GM21529 (cell line): ENCODE measurements around the gene GNG2.

ENCODE experiments used
- ATAC-seq: cut with Tn5 transposase; IDR thresholded peaks from one replicate; pipeline ENCODE4 v1.9.1; 2021; ENCODE audit not compliant: unreplicated experiment

The GNG2 gene

GRCh38 chr14:51938137-51938536 is 77.7 kb downstream of the GNG2 start:
- no peak for ATAC-seq

- ATAC-seq, result no peak
Observed at GRCh38 chr14:51938821-51939220, 78.4 kb downstream of the GNG2 start.

GRCh38 chr14:51939226-51939625 is 78.8 kb downstream of the GNG2 start:
- no peak for ATAC-seq

GRCh38 chr14:51939755-51940301 is 79.4 kb downstream of the GNG2 start:
- no peak for ATAC-seq

- ATAC-seq, result no peak
Observed at GRCh38 chr14:51942971-51943370, 82.6 kb downstream of the GNG2 start.

GRCh38 chr14:51950007-51950406 is 89.6 kb downstream of the GNG2 start:
- no peak for ATAC-seq

- no peak for ATAC-seq
Observed at GRCh38 chr14:51951656-51952055, 91.2 kb downstream of the GNG2 start.

- ATAC-seq, result no peak
Observed at GRCh38 chr14:51954031-51954430, 93.6 kb downstream of the GNG2 start.

- no peak for ATAC-seq
Observed at GRCh38 chr14:51954657-51955056, 94.2 kb downstream of the GNG2 start.

- no peak for ATAC-seq
Observed at GRCh38 chr14:51957950-51958349, 97.5 kb downstream of the GNG2 start.

GRCh38 chr14:51959928-51960327 is 99.5 kb downstream of the GNG2 start:
- no peak for ATAC-seq

- no peak for ATAC-seq
Observed at GRCh38 chr14:51960866-51961265, 100.5 kb downstream of the GNG2 start.

GRCh38 chr14:51962711-51963110 is 102.3 kb downstream of the GNG2 start:
- no peak for ATAC-seq

- no peak for ATAC-seq
Observed at GRCh38 chr14:51963286-51963685, 102.9 kb downstream of the GNG2 start.

- ATAC-seq, result no peak
Observed at GRCh38 chr14:51967521-51967920, 107.1 kb downstream of the GNG2 start.

- no peak for ATAC-seq
Observed at GRCh38 chr14:51969852-51970540, 109.6 kb downstream of the GNG2 start.

- ATAC-seq, result no peak
Observed at GRCh38 chr14:51972566-51972965, 112.2 kb downstream of the GNG2 start.

GRCh38 chr14:51977075-51977474 is 116.7 kb downstream of the GNG2 start:
- no peak for ATAC-seq

- no peak for ATAC-seq
Observed at GRCh38 chr14:51978681-51979085, 118.3 kb downstream of the GNG2 start.

GRCh38 chr14:51979088-51979709 is 118.8 kb downstream of the GNG2 start:
- no peak for ATAC-seq

- ATAC-seq, result peak; percentile 60
Observed at GRCh38 chr14:51981218-51981854, 120.9 kb downstream of the GNG2 start.

GRCh38 chr14:51988221-51988620 is 127.8 kb downstream of the GNG2 start:
- no peak for ATAC-seq
